Esophagus muscularis mucosa (tissue), 4 donors: ENCODE data around the gene TNFRSF1A.
A peak's percentile ranks its signal among the peaks of the same experiment; 100 is the strongest.

Source experiments
- EP300 ChIP-seq: sonication (generic); formaldehyde crosslinking; IDR thresholded peaks from one replicate; pipeline ENCODE4 v1.6.1; 2017; ENCODE audit warnings: antibody characterized with exemption
- POLR2A ChIP-seq: fragments of 450-650 bp; IDR thresholded peaks from one replicate; pipeline ENCODE4 v1.6.1; 2017; ENCODE audit warnings: antibody characterized with exemption, moderate library complexity, mild to moderate bottlenecking, low read depth
- POLR2AphosphoS5 ChIP-seq, 2 donors: sonication (generic); formaldehyde crosslinking; IDR thresholded peaks; one replicate each; pipeline ENCODE4 v1.6.1; 2017; ENCODE audit warnings: antibody characterized with exemption in 2 of 2
- TF ChIP-seq, protein P1 (sequence below), 3 experiments: fragments of 200-600 bp in 2 of 3; fragments of 450-650 bp in 1 of 3; sonication (generic) in 2 of 3; IDR thresholded peaks; one replicate each; pipeline ENCODE4 v1.5.1; 2017 to 2019; ENCODE audit warnings: antibody characterized with exemption in 3 of 3, mild to moderate bottlenecking in 2 of 3, moderate library complexity in 1 of 3

- TF ChIP-seq, protein P1, sequence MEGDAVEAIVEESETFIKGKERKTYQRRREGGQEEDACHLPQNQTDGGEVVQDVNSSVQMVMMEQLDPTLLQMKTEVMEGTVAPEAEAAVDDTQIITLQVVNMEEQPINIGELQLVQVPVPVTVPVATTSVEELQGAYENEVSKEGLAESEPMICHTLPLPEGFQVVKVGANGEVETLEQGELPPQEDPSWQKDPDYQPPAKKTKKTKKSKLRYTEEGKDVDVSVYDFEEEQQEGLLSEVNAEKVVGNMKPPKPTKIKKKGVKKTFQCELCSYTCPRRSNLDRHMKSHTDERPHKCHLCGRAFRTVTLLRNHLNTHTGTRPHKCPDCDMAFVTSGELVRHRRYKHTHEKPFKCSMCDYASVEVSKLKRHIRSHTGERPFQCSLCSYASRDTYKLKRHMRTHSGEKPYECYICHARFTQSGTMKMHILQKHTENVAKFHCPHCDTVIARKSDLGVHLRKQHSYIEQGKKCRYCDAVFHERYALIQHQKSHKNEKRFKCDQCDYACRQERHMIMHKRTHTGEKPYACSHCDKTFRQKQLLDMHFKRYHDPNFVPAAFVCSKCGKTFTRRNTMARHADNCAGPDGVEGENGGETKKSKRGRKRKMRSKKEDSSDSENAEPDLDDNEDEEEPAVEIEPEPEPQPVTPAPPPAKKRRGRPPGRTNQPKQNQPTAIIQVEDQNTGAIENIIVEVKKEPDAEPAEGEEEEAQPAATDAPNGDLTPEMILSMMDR (IDR thresholded peaks at IDR 0.05), result peak; percentile 27 to 70 (median 58)
- TF ChIP-seq POLR2AphosphoS5 (IDR thresholded peaks at IDR 0.05) (peak; percentile 30 to 72), POLR2A (no peak), EP300 (peak; percentile 69)
Measured at GRCh38 chr12:6376079-6376869, 34.4 kb upstream of the TNFRSF1A start.
